Fibroblast of villous mesenchyme (primary cell): ENCODE data around the gene CTDNEP1. TPM values are rescaled to one million over a fixed set of nuclear protein-coding genes. Genes with fewer than 3 reads are reported as not detected.

ENCODE experiments used
- DNase-seq: peaks from one replicate; pipeline ENCODE4 v3.0.0-alpha.2; 2010; ENCODE audit warnings: low read depth
- H3K4me3 ChIP-seq: 2 replicates; pipeline ENCODE4 v1.5.1; 2011; ENCODE audit warnings: low read depth, mild to moderate bottlenecking, low read length
- CTCF ChIP-seq: IDR thresholded peaks from 2 replicates; pipeline ENCODE4 v1.5.1; 2012; ENCODE audit warnings: low read depth, mild to moderate bottlenecking, low read length; ENCODE audit not compliant: insufficient read depth
- total RNA-seq: library from RNA; depleted of rRNA; stranded (reverse); fragments of >200 nt; gene quantifications from 2 replicates; pipeline ENCODE4 v1.2.3, GENCODE V29; 2012

Gene CTDNEP1
- total RNA-seq, 1 donor: 34.1 TPM

- peak; percentile 69 for DNase-seq
- H3K4me3 ChIP-seq: peak overlapping the region; percentile 83
- peak; percentile 52 for TF ChIP-seq CTCF
These were observed 30.8 kb downstream of the CTDNEP1 start for GRCh38 chr17:7220593-7221277.

DNA sequence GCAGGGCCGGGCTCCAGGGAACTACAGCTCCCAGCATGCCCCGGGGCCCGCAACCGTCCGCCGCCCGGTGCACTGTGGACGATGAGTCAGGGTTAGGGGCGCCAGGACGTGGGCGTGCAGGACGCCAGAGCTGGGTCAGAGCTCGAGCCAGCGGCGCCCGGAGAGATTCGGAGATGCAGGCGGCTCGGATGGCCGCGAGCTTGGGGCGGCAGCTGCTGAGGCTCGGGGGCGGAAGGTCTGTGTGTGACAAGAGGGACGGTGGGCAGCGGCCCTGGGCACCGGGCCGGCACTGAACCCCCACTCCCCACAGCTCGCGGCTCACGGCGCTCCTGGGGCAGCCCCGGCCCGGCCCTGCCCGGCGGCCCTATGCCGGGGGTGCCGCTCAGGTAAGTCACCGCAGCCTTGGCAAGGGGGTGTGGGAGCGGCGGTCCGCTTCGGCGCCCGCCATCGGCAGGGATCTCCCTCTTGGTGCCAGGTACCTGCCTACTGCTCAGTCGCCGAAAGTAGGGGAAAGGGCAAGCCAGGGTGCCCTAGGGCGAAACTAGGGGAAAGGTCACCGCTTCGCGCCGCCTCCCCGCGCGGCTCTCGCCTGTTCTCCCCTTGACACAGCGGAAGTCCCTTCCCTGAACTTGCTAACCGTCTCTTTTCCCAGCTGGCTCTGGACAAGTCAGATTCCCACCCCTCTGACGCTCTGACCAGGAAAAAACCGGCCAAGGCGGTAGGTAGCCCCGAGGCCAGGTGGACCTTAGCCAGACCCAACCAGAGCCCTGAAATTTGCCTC is 31.5 kb downstream of the CTDNEP1 start, which contains the start of the genes ACADVL and DLG4:
ACADVL (plus strand) TSS at position 127 of the 781 bp plus-strand sequence; CDS start at position 174, 47 bp downstream.
DLG4 (minus strand) TSS at position 25 of the 781 bp plus-strand sequence.
- no peak for TF ChIP-seq CTCF
- peak; percentile 85 for DNase-seq
- peak within 1 kb of the TSS; percentile 83 for H3K4me3 ChIP-seq

DNA sequence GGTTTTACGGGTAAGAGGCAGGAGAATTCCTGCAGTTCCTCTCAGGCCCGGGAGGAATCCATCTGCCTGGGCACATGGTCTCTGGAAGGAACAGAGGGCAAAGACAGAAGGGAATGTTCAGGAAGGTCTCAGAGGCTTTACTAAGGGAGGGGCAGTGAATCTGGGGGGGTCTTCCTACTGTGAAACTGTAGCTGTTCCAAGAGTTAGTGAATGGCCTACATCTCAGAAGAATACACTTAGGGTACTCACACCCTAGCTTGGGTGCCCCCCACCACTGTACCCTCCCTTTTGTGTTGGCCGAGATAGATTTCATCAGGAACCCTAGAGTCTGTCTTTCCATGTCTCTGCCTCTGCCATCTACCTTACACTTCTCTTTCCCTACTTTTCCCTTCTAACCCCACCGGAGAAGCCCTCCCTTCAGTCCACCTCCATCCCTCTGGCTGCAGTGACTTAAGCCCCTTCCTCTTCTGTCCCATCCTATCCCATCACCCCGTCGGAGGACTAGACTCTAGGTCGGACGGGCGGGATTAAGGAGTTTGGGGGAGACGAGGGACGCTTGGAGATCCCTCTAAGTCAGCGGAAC is 32.2 kb downstream of the CTDNEP1 start:
- DNase-seq: no peak
- TF ChIP-seq CTCF: no peak

DNA sequence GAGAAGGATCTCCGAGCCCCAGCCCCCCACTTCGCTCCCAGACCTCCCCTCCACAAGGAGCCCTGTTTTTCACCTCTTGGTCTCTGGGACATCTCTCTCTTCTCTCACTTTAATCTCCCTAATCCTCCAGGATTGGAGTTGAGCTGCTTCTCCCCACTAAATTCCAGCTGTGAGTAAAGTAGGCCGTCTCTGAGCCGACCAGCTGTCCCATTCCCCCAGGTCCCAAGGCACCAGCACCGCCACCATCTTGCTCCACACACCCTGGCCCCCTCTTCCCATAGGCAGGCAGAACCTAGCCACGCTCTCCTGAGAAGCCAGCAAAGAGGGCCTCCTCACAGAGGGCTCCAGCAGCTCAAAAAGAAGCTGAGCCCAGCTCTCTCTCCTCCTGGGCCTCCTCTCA is 32.8 kb downstream of the CTDNEP1 start:
- no peak for TF ChIP-seq CTCF
- no peak overlapping the region for H3K4me3 ChIP-seq
- DNase-seq: no peak

More for the DNA sequence above, 32.2 kb downstream of the CTDNEP1 start:
- H3K4me3 ChIP-seq: peak overlapping the region; percentile 83

- DNase-seq: no peak
- no peak for TF ChIP-seq CTCF
- peak overlapping the region; percentile 77 for H3K4me3 ChIP-seq
These were observed 33.4 kb downstream of the CTDNEP1 start for GRCh38 chr17:7218166-7218565.

DNA sequence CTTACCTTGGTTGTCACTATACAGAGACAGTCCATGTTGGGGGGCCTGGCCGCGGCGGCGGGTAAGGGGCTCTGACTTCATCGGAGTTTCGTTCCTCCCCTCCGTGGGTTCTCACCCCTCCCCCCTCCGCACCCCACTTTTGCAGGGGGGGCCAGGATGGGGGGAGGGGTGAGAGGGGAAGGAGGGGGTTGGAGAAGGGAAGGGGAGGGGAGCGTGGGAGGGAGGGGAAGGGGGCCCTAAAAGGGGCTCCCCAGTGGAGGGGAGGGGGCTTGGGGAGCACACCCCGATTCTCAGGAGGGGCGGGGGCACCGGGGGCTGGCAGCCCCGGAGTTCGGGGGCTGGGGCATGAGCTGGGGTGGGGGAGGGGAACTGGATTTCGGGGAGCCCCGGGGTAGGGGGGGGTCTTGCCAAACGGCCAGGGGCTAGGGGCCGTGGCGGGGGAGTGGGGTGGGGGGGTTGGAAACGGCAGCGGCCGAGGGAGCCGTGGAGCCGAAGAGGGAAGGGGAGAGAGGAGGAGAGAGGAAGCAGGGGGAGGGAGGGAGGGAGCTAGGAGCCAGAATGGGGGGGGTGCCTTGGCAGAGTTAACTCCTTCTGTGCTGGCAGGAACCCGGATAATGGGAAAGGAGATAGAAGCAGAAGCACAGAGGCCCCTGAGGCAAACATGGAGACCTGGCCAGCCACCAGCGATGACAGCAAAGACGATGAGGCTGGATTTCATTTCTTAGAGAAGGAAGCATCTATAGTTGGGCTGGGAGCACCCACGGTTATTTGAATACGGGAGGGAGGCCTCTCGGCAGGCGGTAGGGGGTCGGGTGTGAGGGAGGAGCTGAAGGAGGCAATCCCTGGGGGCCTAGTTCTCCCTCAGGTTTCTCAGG is 34.2 kb downstream of the CTDNEP1 start:
- peak; percentile 65 for DNase-seq
- TF ChIP-seq CTCF: no peak

More for the DNA sequence above, 34.2 kb downstream of the CTDNEP1 start:
- peak overlapping the region; percentile 77 for H3K4me3 ChIP-seq
